ENCODE measurements around the gene TOMT. TPM values are rescaled to one million over a fixed set of nuclear protein-coding genes. Genes with fewer than 3 reads are reported as not detected.

Gene TOMT
- total and polyA plus RNA-seq, 2 of the 4 experiments (the other 2 are of a cell fraction), result not detected

DNA sequence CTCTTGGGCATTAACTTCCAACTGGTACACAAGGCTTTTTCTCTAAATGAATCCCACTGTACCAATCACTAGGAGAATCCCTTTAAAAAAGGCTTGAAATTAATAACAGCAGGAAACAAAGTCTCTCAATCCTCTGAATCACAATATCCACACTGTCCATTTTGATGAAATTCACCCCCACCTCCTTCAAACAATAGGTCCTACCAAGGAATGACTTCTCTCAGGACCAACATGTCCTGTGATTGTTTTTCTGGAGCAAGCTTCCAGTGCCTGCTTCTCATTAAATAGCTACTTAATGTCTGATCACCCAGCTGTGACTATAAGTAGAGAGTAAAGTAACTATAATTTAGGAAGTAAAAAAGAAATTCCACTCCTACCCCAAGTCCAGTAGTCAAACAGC, 38.5 kb upstream of the TOMT start:
- DNase-seq (no peak), ATAC-seq (ENCODE audit: low read depth) (no peak)
- H3K36me3 ChIP-seq (ENCODE audit: control insufficient read depth, insufficient read depth, low read length), result no peaks in the 10 kb centered on the region; the same call in 1 of the 2 replicates
- no peaks in the 10 kb centered on the region for H3K9me3 ChIP-seq (ENCODE audit: control insufficient read depth, insufficient read depth, low read length)
- H4K91ac ChIP-seq (ENCODE audit: insufficient read depth, low read depth, low read length), result peak overlapping the region; percentile 33; the same call in 1 of the 2 replicates
- H3K4me2 ChIP-seq (ENCODE audit: low read depth, low read length), result peak overlapping the region; percentile 83
- peaks cover 28 to 67% of the 10 kb centered on the region in 2 experiments for H3K79me1 ChIP-seq (ENCODE audit: low read depth in 1 of 2, low read length in 2 of 2)
- peaks cover 4% of the 10 kb centered on the region; the same call in 1 of the 2 replicates for H4K20me1 ChIP-seq (ENCODE audit: insufficient read depth, low read length)
- no peak for TF ChIP-seq RAD21 (IDR thresholded peaks at IDR 0.05; ENCODE audit: low read length)
- no peak for TF ChIP-seq MXI1 (IDR thresholded peaks at IDR 0.05; ENCODE audit: borderline replicate concordance, low read depth, low read length)
- no peak for TF ChIP-seq RFX5 (IDR thresholded peaks at IDR 0.05; ENCODE audit: low read depth, low read length)
- no peak for TF ChIP-seq NFE2L2 (IDR thresholded peaks at IDR 0.05; ENCODE audit: low read depth, low read length)
- TF ChIP-seq ELK1 (IDR thresholded peaks at IDR 0.05; ENCODE audit: borderline replicate concordance, low read depth, low read length), result no peak
- TF ChIP-seq MAZ (IDR thresholded peaks at IDR 0.05; ENCODE audit: borderline replicate concordance, low read depth, low read length), result no peak
- no peak for TF ChIP-seq RCOR1 (IDR thresholded peaks at IDR 0.05; ENCODE audit: insufficient replicate concordance, low read length)
- no peak for TF ChIP-seq MAFK (IDR thresholded peaks at IDR 0.05; ENCODE audit: low read depth, low read length)
- no peak for TF ChIP-seq CEBPB (IDR thresholded peaks at IDR 0.05; ENCODE audit: low read depth, low read length)
- TF ChIP-seq BHLHE40 (IDR thresholded peaks at IDR 0.05; ENCODE audit: low read depth, low read length), result no peak
- TF ChIP-seq, protein P1, sequence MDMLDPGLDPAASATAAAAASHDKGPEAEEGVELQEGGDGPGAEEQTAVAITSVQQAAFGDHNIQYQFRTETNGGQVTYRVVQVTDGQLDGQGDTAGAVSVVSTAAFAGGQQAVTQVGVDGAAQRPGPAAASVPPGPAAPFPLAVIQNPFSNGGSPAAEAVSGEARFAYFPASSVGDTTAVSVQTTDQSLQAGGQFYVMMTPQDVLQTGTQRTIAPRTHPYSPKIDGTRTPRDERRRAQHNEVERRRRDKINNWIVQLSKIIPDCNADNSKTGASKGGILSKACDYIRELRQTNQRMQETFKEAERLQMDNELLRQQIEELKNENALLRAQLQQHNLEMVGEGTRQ (IDR thresholded peaks at IDR 0.05; ENCODE audit: low read depth, low read length), result no peak
- TF ChIP-seq CHD1 (IDR thresholded peaks at IDR 0.05; ENCODE audit: low read depth, low read length), result no peak
- TF ChIP-seq, protein P2, sequence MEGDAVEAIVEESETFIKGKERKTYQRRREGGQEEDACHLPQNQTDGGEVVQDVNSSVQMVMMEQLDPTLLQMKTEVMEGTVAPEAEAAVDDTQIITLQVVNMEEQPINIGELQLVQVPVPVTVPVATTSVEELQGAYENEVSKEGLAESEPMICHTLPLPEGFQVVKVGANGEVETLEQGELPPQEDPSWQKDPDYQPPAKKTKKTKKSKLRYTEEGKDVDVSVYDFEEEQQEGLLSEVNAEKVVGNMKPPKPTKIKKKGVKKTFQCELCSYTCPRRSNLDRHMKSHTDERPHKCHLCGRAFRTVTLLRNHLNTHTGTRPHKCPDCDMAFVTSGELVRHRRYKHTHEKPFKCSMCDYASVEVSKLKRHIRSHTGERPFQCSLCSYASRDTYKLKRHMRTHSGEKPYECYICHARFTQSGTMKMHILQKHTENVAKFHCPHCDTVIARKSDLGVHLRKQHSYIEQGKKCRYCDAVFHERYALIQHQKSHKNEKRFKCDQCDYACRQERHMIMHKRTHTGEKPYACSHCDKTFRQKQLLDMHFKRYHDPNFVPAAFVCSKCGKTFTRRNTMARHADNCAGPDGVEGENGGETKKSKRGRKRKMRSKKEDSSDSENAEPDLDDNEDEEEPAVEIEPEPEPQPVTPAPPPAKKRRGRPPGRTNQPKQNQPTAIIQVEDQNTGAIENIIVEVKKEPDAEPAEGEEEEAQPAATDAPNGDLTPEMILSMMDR (conservative IDR thresholded peaks at IDR 0.05; ENCODE audit: low read depth, low read length), result no peak
- TF ChIP-seq FOS (IDR thresholded peaks at IDR 0.05; ENCODE audit: low read depth, low read length), result no peak
- no peak for TF ChIP-seq SMC3 (IDR thresholded peaks at IDR 0.05; ENCODE audit: low read depth, low read length)
- TF ChIP-seq POLR2A (IDR thresholded peaks at IDR 0.05; ENCODE audit: low read depth, low read length), result no peak
- peak overlapping the region; percentile 18 for H2BK5ac ChIP-seq (ENCODE audit: low read depth, low read length, poor library complexity, severe bottlenecking)
- H3K14ac ChIP-seq (replicated peaks; ENCODE audit: low read depth, low read length), result peak overlapping the region; percentile 67; the same call in 1 of the 2 replicates
- dilution Hi-C loops (cut with HindIII; ENCODE audit: low sequenced_read_pairs, unreplicated experiment), result no loop called here
- H3K27me3 ChIP-seq (ENCODE audit: control insufficient read depth, insufficient read depth, low read length), result no peaks in the 10 kb centered on the region
- H3K4me1 ChIP-seq (ENCODE audit: control insufficient read depth, insufficient read depth, low read length), result peaks cover 28% of the 10 kb centered on the region
- no peak overlapping the region for H2AFZ ChIP-seq (replicated peaks; ENCODE audit: low read length, poor library complexity)
- in situ Hi-C loops (cut with MboI; ENCODE audit: low sequenced_read_pairs), result no loop called here
- no peak overlapping the region for H3K56ac ChIP-seq (ENCODE audit: extremely low read depth, insufficient read depth, low read length)
- ChIA-PET CTCF (no interaction called here), POLR2A (ENCODE audit: unreplicated experiment) (no interaction called here)
- peak overlapping the region; percentile 75 for H4K5ac ChIP-seq (ENCODE audit: low read depth, low read length)
- no peak overlapping the region for H2AK5ac ChIP-seq (ENCODE audit: low read depth, low read length)
- H3K23ac ChIP-seq (ENCODE audit: low read depth, low read length), result peak overlapping the region; percentile 31; the same call in 1 of the 2 replicates
- intact Hi-C loops (cut with micrococcal nuclease), result no loop called here
- H3K9me1 ChIP-seq (ENCODE audit: insufficient read depth, low read length), result peaks cover 21% of the 10 kb centered on the region
- peak overlapping the region; percentile 68; the same call in 1 of the 2 replicates for H3K18ac ChIP-seq (ENCODE audit: low read depth, low read length)
- H3K9ac ChIP-seq (ENCODE audit: low read depth, low read length), result no peak overlapping the region; the same call in 1 of the 2 replicates
- H2AK9ac ChIP-seq (replicated peaks; ENCODE audit: low read depth, low read length, poor library complexity), result no peak overlapping the region
- no peak overlapping the region for H2BK120ac ChIP-seq (ENCODE audit: low read depth, low read length)
- no peak overlapping the region for H3K4me3 ChIP-seq (ENCODE audit: insufficient read depth, low read depth, low read length)
- H4K8ac ChIP-seq (ENCODE audit: low read depth in 2 of 2, low read length in 2 of 2), result peak overlapping the region in 1 of 2 experiments; percentile 59; a peak in 2 of 4 replicates
- H3K4ac ChIP-seq (ENCODE audit: low read depth, low read length), result peak overlapping the region; percentile 47; the same call in 1 of the 2 replicates
- no TSS peak for BruUV-seq (replicated peaks)
- peak overlapping the region; percentile 31; the same call in 1 of the 2 replicates for H3K27ac ChIP-seq (ENCODE audit: insufficient read depth, low read length)
- H2BK20ac ChIP-seq (ENCODE audit: low read depth, low read length), result 0 out of 2 replicates have a peak overlapping the region, but pooled peaks have one; percentile 17
- H2BK15ac ChIP-seq (ENCODE audit: low read depth, low read length), result 0 out of 3 replicates have a peak overlapping the region, but pooled peaks have one; percentile 29

Data from IMR-90 (cell line).